GM21526 (cell line): ENCODE measurements around the gene ULK3.

Source experiments
- ATAC-seq: cut with Tn5 transposase; IDR thresholded peaks from one replicate; pipeline ENCODE4 v1.9.1; 2021; ENCODE audit warnings: moderate library complexity; ENCODE audit not compliant: unreplicated experiment, low FRiP score

ULK3 gene

GRCh38 chr15:74802290-74802689 lies 40.7 kb downstream of the ULK3 start:
- ATAC-seq = no peak

DNA sequence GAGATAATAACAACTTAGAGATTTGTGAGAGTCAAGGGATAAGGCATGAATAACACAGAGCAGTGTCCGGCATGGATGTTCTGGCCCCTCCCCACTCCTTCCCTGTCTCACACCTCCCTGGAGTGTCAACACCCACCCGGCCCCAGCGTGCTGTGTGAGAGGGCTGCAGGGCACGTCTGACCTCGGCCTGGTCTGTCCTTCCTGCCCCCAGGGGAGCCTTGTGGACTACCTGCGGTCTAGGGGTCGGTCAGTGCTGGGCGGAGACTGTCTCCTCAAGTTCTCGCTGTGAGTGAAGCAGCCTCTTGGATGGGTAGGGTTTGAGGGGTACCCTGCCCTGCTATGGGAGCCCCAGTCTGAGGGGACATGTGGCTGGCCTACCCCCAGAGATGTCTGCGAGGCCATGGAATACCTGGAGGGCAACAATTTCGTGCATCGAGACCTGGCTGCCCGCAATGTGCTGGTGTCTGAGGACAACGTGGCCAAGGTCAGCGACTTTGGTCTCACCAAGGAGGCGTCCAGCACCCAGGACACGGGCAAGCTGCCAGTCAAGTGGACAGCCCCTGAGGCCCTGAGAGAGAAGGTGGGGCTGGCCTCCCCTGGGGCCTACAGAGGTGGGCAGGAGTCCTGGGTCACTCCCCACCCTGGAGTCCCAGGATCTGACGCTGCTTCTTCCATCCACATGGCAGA lies 41.5 kb downstream of the ULK3 start:
- ATAC-seq = no peak

DNA sequence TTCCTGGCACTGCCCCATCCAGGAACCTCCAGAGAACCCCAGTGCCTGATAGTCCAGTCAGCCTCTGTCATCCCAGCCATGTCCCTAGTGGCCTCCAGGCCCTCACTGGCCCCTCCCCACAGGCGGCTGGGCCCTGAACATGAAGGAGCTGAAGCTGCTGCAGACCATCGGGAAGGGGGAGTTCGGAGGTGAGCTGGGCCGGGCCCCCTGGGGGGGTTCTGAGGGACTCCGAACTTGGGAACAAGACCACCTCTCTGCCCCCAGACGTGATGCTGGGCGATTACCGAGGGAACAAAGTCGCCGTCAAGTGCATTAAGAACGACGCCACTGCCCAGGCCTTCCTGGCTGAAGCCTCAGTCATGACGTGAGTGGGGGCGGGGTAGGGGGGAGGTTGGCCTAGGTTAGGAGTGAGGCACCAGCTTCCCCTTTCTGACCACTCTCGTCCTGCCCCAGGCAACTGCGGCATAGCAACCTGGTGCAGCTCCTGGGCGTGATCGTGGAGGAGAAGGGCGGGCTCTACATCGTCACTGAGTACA lies 42.3 kb downstream of the ULK3 start:
- no peak for ATAC-seq

DNA sequence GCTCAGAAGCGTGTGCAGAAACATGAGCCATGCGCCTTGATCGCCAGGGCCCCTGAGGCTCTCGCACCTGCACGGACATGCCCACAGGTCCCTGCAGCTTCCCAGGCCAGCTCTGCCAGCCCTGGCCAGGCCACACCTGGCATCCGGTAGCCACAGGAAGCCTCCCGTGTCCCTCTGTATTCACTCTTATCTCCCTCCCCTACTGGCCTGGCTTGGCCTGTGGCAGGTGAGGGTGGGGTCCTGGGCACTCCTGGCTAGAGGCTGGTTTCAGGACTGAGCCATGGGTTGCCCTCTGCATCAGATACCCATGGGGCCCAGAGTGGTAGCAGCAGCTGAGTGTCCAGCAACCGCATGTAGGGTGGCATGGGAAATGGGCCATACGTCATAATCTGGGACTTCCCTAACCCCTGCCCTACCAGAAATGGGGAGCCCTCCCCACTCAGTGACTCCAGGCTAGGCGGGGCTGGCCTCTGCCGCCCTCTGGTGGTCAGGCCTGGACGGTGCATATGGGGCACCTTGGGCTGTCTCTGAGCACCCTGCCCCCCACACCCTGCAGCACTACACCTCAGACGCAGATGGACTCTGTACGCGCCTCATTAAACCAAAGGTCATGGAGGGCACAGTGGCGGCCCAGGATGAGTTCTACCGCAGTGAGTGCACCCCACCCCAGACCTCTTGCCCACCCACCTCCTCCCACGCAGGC lies 42.9 kb downstream of the ULK3 start:
- peak; percentile 54 for ATAC-seq

GRCh38 chr15:74799255-74799855 lies 43.6 kb downstream of the ULK3 start:
- ATAC-seq = no peak

DNA sequence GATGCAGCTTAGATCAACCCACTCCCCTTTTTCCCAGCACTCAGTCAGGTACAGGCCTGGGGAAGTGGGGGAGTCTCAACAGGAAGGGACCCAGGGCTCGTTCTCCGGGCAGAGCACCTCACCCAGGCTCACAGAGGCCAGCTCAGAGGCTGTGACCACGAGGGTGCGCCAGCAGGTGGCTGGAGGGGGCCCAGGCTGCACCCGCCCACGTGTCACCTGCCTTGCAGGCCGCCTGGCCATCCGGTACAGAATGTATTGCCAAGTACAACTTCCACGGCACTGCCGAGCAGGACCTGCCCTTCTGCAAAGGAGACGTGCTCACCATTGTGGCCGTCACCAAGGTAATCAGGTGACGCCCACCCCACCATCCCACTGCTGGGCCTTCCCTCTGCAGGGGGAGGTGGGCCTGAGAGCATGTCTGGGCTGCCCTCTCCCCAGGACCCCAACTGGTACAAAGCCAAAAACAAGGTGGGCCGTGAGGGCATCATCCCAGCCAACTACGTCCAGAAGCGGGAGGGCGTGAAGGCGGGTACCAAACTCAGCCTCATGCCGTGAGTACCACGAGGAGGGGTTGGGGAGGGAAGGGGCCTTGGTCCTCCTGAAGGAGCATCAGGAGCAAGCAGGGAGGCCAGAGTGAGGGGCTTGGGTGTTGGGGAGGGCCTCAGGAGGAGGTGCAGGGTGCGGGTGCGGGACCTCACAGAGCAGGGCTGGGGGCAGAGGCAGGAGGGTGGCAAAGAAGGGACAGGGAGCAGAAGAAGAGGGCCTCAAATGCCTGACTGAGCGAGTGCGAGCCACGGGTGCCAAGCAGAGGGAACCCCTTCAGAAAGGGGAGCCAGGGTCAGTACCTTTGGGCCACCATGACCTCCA lies 44.3 kb downstream of the ULK3 start:
- ATAC-seq = no peak

GRCh38 chr15:74795966-74796625 lies 46.9 kb downstream of the ULK3 start:
- ATAC-seq = no peak

DNA sequence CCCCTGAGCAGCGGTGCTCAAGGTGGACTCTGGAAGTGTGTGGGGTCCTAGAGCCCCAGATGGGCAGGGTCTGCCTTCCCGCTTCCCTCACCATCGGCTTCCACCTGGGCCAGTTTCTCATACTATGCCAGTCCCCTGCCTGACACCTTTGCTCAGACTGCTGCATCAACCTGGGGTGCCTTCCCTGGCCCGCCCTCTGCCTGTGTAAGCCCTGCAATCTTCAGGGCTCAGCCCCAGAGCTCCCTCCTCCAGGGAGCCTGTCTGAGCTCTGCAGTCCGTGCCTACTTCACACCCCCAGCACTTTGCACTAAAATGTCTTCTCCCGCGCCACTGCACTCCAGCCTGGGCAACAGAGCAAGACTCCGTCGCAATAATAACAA lies 48.0 kb downstream of the ULK3 start:
- no peak for ATAC-seq

DNA sequence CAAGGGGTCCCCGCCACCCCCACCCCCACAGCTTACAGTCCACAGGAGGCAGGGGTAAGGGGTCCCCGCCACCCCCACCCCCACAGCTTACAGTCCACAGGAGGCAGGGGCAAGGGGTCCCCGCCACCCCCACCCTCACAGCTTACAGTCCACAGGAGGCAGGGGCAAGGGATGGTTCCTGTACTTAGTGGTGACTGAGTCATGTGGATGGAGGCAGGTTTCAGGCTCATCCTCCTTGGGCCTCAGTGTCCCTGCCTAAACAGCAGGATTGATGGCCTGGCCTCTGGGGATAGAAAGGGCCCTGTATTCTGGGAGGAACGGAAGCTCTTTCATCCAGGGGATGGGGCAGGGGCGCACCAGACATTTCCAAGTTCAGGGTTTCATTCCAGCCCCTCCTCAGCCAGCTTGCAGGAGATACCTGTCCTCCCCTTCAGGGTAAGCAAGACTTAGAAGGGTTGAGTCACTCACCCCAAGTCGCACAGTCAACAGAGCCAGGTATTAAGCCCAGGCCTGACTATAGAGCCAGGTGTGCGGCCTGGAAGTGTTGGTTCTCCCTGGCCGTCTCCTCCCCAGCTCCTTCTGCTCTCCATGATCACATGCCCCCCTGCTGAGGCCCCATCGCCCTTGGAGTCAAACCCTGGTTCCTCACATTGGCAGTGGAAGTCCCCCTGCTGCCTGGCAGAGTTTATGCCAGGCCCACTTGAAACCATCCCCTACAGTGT lies 48.5 kb downstream of the ULK3 start:
- no peak for ATAC-seq

DNA sequence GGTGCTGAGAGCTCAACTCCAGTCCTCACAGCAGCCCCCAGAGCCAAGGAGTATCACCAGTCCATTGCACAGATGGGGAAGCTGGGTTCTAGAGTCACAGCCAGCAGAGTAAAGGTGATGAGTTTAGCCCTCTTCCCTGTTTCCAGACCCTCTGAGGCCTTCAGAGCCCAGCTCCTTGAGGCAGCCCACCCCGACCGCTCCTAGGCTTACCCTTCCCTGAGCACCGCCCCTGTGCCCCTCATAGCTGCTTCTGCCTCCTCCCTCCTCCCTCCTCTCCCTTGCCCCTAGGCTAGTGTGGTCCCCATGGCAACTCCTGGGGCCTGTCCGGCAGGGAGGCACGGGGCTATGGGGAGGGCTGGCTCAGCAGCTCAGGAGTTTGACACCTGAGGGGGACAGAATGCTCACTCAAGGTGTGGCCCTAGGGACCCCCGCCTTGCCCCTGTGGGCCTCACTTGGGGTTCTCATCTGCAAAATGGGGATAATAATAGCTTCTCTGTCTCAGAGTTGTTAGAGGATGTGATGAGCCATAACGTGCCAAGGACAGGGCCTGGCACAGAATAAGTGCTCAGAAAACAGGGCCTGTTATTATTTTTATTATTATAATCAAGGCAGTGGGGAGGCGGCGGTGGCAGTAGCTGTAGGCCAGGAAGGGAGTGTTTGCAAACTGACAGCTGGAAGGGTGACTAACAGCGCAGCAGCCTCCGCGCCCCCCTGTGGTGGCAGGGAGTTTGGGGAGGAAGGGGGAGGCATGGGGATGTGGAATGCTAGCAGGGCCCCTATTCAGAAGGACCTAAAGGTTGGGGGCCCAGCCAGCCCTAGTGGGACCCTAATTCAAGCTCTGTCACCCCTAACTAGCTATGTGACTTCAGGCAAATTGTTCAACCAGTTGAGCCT lies 49.6 kb downstream of the ULK3 start:
- ATAC-seq = no peak

DNA sequence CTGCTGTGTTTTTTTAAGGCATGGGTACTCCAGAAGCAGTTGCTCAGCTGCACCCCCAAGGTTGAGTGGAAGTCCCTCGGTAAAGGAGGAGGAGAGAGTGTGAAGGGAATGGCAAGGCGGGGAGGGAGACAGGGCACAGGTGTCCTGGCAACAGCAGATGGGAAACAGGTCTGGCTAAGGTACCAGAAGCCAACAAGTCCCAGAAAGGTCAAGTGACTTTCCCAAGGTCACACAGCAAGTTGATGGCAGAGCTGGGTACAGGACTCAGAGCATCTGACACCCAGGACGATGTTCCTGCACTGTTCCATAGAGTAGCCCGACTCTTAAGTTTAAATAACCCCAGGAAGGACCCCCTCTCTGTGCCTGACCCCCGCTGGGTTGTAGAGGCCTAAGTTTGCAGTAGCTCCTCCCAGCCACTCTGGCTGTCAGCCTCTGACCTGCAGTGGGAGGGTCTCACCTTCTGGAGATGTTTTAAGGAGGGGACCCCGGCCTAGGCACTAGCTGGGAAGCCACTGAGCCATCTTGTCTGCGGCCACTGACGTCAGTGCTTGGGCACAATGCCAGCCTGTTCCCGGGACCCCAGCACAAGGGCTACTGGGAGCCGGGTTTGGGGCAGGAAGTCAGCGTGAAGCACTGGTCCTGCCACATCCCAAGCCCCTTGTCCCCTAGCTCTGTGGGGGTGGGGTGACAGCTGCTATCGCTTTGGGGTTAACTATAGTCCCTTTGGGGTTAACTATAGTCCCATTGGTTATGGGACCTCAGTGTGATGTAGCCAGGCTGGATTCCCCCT lies 50.5 kb downstream of the ULK3 start:
- ATAC-seq = no peak

- no peak for ATAC-seq
Observed at GRCh38 chr15:74791667-74792066, 51.3 kb downstream of the ULK3 start.

- ATAC-seq = no peak
Observed at GRCh38 chr15:74791007-74791406, 51.9 kb downstream of the ULK3 start.

GRCh38 chr15:74790080-74790916 lies 52.7 kb downstream of the ULK3 start:
- ATAC-seq = no peak

- no peak for ATAC-seq
Observed at GRCh38 chr15:74789741-74790079, 53.2 kb downstream of the ULK3 start.

DNA sequence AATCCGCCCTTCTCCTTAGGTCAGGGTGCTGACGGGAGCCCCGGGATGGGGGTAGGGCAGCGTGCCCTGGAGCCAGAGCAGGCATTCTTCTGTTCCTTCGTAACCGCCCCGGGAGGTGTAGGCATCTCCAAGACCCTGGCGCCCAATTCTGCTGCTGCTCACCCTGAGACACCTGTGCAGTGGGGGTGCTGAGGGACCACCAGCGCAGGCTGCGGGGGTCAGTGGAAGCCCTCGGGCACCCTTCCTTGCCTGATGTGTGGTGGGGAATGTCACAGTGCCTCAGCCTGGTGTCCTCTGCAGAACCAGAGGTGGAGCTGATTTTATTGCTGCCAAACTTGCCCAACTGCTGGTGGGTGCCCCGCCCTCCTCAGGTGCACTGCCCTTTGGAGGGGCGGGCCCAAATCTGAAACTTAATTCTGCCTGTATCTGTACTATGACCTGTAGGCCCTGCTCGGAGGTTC lies 53.8 kb downstream of the ULK3 start:
- no peak for ATAC-seq

GRCh38 chr15:74788683-74789151 lies 54.2 kb downstream of the ULK3 start:
- ATAC-seq = peak; percentile 32
